Measurements from ENCODE around the gene C19orf85. TPM values are rescaled to one million over a fixed set of nuclear protein-coding genes. Genes with fewer than 3 reads are reported as not detected.

Gene C19orf85
- total and polyA plus RNA-seq, 4 donors: not detected

DNA sequence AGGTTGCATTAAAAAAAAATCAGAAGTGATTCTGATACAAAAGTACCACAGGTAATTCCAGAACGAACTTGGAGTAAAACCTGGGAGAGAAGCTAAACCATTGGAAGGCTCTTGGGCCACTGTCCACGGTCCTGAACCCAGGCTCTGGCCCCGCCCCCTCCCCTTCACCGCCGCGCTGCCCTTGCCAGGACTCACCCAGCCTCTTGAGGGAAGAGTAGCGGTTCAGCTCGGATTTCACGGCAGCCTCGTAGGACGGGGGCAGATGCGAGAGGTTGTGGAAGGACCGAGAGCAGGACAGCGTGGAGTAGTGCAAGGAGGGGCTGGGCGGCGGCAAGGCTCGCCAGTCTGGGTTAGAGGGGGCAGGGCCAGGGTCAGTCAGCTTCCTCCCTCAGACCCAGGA, 27.1 kb downstream of the C19orf85 start:
- no peak overlapping the region for H3K4me3 ChIP-seq (ENCODE audit: low read depth in 1 of 3, low read length in 3 of 3)
- peaks cover 0 to 2% (median 1%) of the 10 kb centered on the region in 4 donors for H3K9me3 ChIP-seq (ENCODE audit: control insufficient read depth in 4 of 4, low read length in 3 of 4)
- no peak overlapping the region for H3K9ac ChIP-seq (ENCODE audit: low read depth in 1 of 2, low read length in 2 of 2)
- no peaks in the 10 kb centered on the region for H3K36me3 ChIP-seq (ENCODE audit: control insufficient read depth in 4 of 4, insufficient read depth in 3 of 4, low read depth in 1 of 4, low read length in 3 of 4)
- H3K4me1 ChIP-seq (ENCODE audit: control insufficient read depth in 4 of 4, insufficient read depth in 4 of 4, low read length in 3 of 4): peaks cover 0 to 3% (median 1%) of the 10 kb centered on the region in 4 donors
- H3K27me3 ChIP-seq (ENCODE audit: control insufficient read depth in 4 of 4, insufficient read depth in 4 of 4, low read length in 3 of 4): peaks cover 10 to 19% (median 13%) of the 10 kb centered on the region in 4 donors
- TF ChIP-seq, protein P1, sequence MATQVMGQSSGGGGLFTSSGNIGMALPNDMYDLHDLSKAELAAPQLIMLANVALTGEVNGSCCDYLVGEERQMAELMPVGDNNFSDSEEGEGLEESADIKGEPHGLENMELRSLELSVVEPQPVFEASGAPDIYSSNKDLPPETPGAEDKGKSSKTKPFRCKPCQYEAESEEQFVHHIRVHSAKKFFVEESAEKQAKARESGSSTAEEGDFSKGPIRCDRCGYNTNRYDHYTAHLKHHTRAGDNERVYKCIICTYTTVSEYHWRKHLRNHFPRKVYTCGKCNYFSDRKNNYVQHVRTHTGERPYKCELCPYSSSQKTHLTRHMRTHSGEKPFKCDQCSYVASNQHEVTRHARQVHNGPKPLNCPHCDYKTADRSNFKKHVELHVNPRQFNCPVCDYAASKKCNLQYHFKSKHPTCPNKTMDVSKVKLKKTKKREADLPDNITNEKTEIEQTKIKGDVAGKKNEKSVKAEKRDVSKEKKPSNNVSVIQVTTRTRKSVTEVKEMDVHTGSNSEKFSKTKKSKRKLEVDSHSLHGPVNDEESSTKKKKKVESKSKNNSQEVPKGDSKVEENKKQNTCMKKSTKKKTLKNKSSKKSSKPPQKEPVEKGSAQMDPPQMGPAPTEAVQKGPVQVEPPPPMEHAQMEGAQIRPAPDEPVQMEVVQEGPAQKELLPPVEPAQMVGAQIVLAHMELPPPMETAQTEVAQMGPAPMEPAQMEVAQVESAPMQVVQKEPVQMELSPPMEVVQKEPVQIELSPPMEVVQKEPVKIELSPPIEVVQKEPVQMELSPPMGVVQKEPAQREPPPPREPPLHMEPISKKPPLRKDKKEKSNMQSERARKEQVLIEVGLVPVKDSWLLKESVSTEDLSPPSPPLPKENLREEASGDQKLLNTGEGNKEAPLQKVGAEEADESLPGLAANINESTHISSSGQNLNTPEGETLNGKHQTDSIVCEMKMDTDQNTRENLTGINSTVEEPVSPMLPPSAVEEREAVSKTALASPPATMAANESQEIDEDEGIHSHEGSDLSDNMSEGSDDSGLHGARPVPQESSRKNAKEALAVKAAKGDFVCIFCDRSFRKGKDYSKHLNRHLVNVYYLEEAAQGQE (IDR thresholded peaks at IDR 0.05): peak; percentile 99
- no peak for TF ChIP-seq YY1 (IDR thresholded peaks at IDR 0.05)
- WGBS: 5% methylated on average over 17 of the region's 17 CpGs
- H3K27ac ChIP-seq (ENCODE audit: low read depth in 1 of 2, low read length in 2 of 2): no peak overlapping the region
- peak; percentile 78 for DNase-seq (ENCODE audit: low spot score)

DNA sequence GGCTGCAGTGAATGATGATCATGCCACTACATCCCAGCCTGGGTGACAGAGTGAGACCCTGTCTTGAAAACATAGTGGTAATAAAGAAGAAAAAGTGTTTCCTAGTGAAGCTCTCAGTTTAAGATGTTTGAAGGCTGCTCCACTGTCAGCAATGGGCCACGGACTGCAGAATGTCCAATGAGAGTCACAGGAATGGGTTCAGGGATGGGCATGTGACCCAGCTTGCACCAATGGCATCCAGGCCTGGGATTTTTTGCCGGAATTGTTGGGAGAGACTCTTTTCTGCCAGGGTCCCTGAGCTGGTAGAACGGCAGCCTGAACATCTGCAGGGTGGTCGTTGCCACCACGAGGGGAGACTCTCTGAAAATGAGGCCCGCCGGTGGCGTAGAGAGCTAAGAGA, 27.7 kb downstream of the C19orf85 start:
- H3K36me3 ChIP-seq (ENCODE audit: control insufficient read depth in 4 of 4, insufficient read depth in 3 of 4, low read depth in 1 of 4, low read length in 3 of 4): no peaks in the 10 kb centered on the region
- peaks cover 7 to 23% (median 15%) of the 10 kb centered on the region in 4 donors for H3K27me3 ChIP-seq (ENCODE audit: control insufficient read depth in 4 of 4, insufficient read depth in 4 of 4, low read length in 3 of 4)
- no peak overlapping the region for H3K27ac ChIP-seq (ENCODE audit: low read depth in 1 of 2, low read length in 2 of 2)
- H3K4me3 ChIP-seq (ENCODE audit: low read depth in 1 of 3, low read length in 3 of 3): no peak overlapping the region
- 40% methylated on average over 8 of the region's 8 CpGs for WGBS
- TF ChIP-seq, protein P2, sequence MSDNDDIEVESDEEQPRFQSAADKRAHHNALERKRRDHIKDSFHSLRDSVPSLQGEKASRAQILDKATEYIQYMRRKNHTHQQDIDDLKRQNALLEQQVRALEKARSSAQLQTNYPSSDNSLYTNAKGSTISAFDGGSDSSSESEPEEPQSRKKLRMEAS (IDR thresholded peaks at IDR 0.05): no peak
- TF ChIP-seq FOXA1 (IDR thresholded peaks at IDR 0.05) (no peak), TAF1 (conservative IDR thresholded peaks at IDR 0.05) (no peak), RXRA (IDR thresholded peaks at IDR 0.05) (no peak)
- TF ChIP-seq, protein P3, sequence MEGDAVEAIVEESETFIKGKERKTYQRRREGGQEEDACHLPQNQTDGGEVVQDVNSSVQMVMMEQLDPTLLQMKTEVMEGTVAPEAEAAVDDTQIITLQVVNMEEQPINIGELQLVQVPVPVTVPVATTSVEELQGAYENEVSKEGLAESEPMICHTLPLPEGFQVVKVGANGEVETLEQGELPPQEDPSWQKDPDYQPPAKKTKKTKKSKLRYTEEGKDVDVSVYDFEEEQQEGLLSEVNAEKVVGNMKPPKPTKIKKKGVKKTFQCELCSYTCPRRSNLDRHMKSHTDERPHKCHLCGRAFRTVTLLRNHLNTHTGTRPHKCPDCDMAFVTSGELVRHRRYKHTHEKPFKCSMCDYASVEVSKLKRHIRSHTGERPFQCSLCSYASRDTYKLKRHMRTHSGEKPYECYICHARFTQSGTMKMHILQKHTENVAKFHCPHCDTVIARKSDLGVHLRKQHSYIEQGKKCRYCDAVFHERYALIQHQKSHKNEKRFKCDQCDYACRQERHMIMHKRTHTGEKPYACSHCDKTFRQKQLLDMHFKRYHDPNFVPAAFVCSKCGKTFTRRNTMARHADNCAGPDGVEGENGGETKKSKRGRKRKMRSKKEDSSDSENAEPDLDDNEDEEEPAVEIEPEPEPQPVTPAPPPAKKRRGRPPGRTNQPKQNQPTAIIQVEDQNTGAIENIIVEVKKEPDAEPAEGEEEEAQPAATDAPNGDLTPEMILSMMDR (IDR thresholded peaks at IDR 0.05; ENCODE audit: low read depth, low read length, missing input control): no peak
- no peak overlapping the region for H3K9ac ChIP-seq (ENCODE audit: low read depth in 1 of 2, low read length in 2 of 2)
- DNase-seq (ENCODE audit: low spot score): no peak
- H3K9me3 ChIP-seq (ENCODE audit: control insufficient read depth in 4 of 4, low read length in 3 of 4): peaks cover 0 to 2% (median 1%) of the 10 kb centered on the region in 4 donors
- peaks cover 0 to 3% (median 1%) of the 10 kb centered on the region in 4 donors for H3K4me1 ChIP-seq (ENCODE audit: control insufficient read depth in 4 of 4, insufficient read depth in 4 of 4, low read length in 3 of 4)

DNA sequence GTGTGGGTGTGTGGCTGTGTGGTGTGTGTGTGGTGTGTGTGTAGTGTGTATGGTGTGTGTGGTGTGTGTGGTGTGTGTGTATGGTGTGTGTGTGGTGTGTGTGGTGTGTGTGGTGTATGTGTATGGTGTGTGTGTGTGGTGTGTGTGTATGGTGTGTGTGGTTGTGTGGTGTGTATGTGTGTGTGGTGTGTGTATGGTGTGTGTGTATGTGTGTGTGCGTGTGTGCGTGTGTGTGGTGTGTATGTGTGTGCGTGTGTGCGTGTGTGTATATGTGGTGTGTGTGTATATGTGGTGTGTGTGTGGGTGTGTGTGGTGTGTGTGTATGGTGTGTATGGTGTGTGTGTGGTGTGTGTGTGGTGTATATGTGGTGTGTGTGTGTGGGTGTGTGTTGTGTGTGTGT, 29.5 kb downstream of the C19orf85 start:
- peaks cover 2 to 16% (median 11%) of the 10 kb centered on the region in 4 donors for H3K27me3 ChIP-seq (ENCODE audit: control insufficient read depth in 4 of 4, insufficient read depth in 4 of 4, low read length in 3 of 4)
- H3K36me3 ChIP-seq (ENCODE audit: control insufficient read depth in 4 of 4, insufficient read depth in 3 of 4, low read depth in 1 of 4, low read length in 3 of 4): no peaks in the 10 kb centered on the region
- DNase-seq (ENCODE audit: low spot score): no peak
- WGBS: 97% methylated on average over 4 of the region's 4 CpGs
- no peaks in the 10 kb centered on the region for H3K4me1 ChIP-seq (ENCODE audit: control insufficient read depth in 4 of 4, insufficient read depth in 4 of 4, low read length in 3 of 4)
- peaks cover 0 to 2% (median 0%) of the 10 kb centered on the region in 4 donors for H3K9me3 ChIP-seq (ENCODE audit: control insufficient read depth in 4 of 4, low read length in 3 of 4)
- no peak overlapping the region for H3K27ac ChIP-seq (ENCODE audit: low read depth in 1 of 2, low read length in 2 of 2)
- H3K9ac ChIP-seq (ENCODE audit: low read depth in 1 of 2, low read length in 2 of 2): no peak overlapping the region
- no peak overlapping the region for H3K4me3 ChIP-seq (ENCODE audit: low read depth in 1 of 3, low read length in 3 of 3)
- TF ChIP-seq SP1 (IDR thresholded peaks at IDR 0.05) (no peak), YY1 (IDR thresholded peaks at IDR 0.05) (no peak), RXRA (IDR thresholded peaks at IDR 0.05) (no peak), RAD21 (IDR thresholded peaks at IDR 0.05) (no peak), TAF1 (conservative IDR thresholded peaks at IDR 0.05) (no peak), FOXA1 (IDR thresholded peaks at IDR 0.05) (no peak), FOXA2 (IDR thresholded peaks at IDR 0.05) (no peak), HNF4G (IDR thresholded peaks at IDR 0.05) (no peak), HNF4A (conservative IDR thresholded peaks at IDR 0.05) (no peak), JUND (IDR thresholded peaks at IDR 0.05) (no peak), GABPA (IDR thresholded peaks at IDR 0.05 in 1 of 2, conservative IDR thresholded peaks at IDR 0.05 in 1 of 2) (no peak)
- TF ChIP-seq, protein P2 (IDR thresholded peaks at IDR 0.05): no peak
- TF ChIP-seq, protein P1 (IDR thresholded peaks at IDR 0.05): no peak
- TF ChIP-seq, protein P4, sequence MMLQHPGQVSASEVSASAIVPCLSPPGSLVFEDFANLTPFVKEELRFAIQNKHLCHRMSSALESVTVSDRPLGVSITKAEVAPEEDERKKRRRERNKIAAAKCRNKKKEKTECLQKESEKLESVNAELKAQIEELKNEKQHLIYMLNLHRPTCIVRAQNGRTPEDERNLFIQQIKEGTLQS (IDR thresholded peaks at IDR 0.05): no peak
- TF ChIP-seq, protein P5, sequence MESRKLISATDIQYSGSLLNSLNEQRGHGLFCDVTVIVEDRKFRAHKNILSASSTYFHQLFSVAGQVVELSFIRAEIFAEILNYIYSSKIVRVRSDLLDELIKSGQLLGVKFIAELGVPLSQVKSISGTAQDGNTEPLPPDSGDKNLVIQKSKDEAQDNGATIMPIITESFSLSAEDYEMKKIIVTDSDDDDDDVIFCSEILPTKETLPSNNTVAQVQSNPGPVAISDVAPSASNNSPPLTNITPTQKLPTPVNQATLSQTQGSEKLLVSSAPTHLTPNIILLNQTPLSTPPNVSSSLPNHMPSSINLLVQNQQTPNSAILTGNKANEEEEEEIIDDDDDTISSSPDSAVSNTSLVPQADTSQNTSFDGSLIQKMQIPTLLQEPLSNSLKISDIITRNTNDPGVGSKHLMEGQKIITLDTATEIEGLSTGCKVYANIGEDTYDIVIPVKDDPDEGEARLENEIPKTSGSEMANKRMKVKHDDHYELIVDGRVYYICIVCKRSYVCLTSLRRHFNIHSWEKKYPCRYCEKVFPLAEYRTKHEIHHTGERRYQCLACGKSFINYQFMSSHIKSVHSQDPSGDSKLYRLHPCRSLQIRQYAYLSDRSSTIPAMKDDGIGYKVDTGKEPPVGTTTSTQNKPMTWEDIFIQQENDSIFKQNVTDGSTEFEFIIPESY (IDR thresholded peaks at IDR 0.05): no peak

Data from liver (tissue), 9 donors.